Measurements from ENCODE around the gene CTIF. TPM values are rescaled to one million over a fixed set of nuclear protein-coding genes. Genes with fewer than 3 reads are reported as not detected.

The CTIF gene
- total RNA-seq, 5 donors from 2014 or later (not counting 1 experiment from before 2014, with no cell fraction given): 3.2 to 6.7 (median 4.7) TPM

DNA sequence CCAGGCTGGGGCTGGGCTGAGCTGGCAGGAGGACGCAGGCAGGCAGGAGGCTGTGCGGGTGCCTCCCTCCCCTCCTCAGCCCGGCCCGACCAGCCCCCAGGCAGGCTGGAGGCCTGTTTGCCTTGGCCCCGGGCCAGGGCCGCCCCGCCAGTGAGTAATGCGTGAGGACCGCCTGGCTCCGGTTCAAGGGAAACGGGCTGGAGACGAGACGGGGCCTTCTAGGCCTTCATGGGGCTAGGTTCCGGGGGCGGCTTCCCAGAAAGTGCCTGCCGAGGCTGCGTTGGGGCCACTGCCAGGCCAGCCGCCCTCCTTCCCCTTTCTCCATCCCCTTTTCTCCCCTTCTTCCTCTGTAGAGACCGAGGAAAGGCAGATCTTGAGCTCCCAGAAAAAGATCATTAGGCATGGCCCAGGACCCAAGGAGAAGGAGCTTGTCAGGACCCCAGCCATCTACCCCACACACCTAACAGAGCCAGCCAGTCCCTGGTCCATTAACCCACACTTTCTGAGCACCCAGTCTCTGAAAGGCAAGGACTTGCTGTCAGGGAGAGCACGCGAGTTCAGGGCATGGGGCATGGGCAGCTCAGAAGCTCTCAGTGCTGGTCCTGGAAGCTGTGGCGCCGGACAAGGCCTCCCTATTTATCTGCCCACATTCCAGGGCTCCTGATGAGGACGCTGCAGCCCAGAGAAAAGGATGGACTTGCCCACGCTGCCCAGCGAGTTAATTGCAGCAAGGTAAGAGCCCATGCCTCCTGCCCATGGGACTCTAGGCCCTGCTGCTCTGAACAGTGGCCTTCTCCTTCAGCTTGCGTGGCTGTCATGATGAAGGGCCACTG is 363.4 kb downstream of the CTIF start:
- ChIA-PET CTCF (no interaction called here), POLR2A (interaction anchor here in 1 of 2 donors (0.5 kb wide), 1 partner anchor 53 kb away, joined by 6 read pairs; no protein-coding TSS in a partner anchor)
- peaks cover 0 to 9% of the 10 kb centered on the region in 2 experiments for H3K27me3 ChIP-seq (replicated peaks in 1 of 2; ENCODE audit: control insufficient read depth in 2 of 2, extremely low read depth in 1 of 2, insufficient read depth in 2 of 2, low read length in 1 of 2)
- H3K27ac ChIP-seq (ENCODE audit: low read length): no peak overlapping the region
- Mint-ChIP-seq H3K27me3 (no peaks in the 10 kb centered on the region), H3K4me3 (no peak overlapping the region), H3K36me3 (peaks cover 7% of the 10 kb centered on the region), H3K27ac (no peak overlapping the region), H3K4me1 (peaks cover 7 to 13% (median 12%) of the 10 kb centered on the region in 3 donors), H3K9me3 (peaks cover 4 to 24% (median 7%) of the 10 kb centered on the region in 3 donors)
- no peak overlapping the region for H3K4me3 ChIP-seq (ENCODE audit: control insufficient read depth in 1 of 2, extremely low read depth in 1 of 2, low read length in 1 of 2)
- H3K9me3 ChIP-seq: peaks cover 3% of the 10 kb centered on the region
- 90% methylated on average over 27 of the region's 27 CpGs for WGBS (ENCODE audit: insufficient coverage)
- no peak for DNase-seq
- H3K36me3 ChIP-seq (ENCODE audit: control insufficient read depth in 2 of 2, extremely low read depth in 1 of 2, insufficient read depth in 1 of 2, low read length in 1 of 2): no peaks in the 10 kb centered on the region
- peaks cover 0 to 2% of the 10 kb centered on the region in 2 experiments for H3K4me1 ChIP-seq (ENCODE audit: control insufficient read depth in 1 of 2, extremely low read depth in 1 of 2, insufficient read depth in 2 of 2, low read length in 2 of 2)
- no peak for ATAC-seq (replicated peaks in 1 of 4)

DNA sequence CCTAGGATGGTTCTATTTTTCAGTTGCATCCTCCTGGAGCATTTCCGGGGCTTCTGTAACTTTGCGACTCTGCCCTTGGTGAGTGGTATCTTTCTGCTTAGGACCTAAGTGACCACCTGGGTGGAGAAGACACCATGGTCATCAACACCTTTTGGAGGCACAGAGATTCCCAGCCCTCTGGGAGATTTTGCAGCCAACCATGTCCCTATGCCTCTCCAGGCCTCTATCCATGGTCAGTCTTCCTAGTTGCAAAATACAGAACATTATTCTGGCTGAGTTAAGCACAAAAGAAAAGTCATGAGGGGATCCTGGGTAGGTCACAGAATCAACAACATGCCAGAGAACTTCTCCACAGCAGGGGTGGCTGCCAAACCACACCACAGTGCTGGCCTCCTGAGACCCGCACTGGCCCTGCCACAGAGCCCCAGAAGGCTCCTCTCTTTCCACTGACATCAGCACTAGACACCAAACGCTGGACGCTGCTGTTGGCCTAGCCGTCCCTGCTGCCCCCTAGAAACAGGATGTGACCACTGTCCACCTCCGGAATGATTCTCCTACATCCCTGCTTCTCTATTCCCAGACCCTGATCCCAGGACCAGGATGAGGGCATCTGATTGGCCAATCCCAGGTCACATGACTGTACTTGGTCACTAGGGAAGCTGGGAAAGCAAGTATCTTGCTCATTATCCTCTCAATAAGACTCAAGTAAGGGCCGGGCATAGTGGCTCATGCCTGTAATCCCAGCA is 364.2 kb downstream of the CTIF start:
- no peak for ATAC-seq (replicated peaks in 1 of 4)
- Mint-ChIP-seq H3K4me1 (peaks cover 7 to 12% (median 11%) of the 10 kb centered on the region in 3 donors), H3K27ac (no peak overlapping the region), H3K9me3 (peaks cover 4 to 24% (median 7%) of the 10 kb centered on the region in 3 donors), H3K4me3 (no peak overlapping the region), H3K27me3 (no peaks in the 10 kb centered on the region), H3K36me3 (peaks cover 7% of the 10 kb centered on the region)
- H3K4me1 ChIP-seq (ENCODE audit: control insufficient read depth in 1 of 2, extremely low read depth in 1 of 2, insufficient read depth in 2 of 2, low read length in 2 of 2): peaks cover 0 to 2% of the 10 kb centered on the region in 2 experiments
- WGBS (ENCODE audit: insufficient coverage): 96% methylated on average over 8 of the region's 8 CpGs
- no peak overlapping the region for H3K27ac ChIP-seq (ENCODE audit: low read length)
- POLR2A ChIA-PET: interaction anchor here in 1 of 2 donors (0.5 kb wide), 1 partner anchor 54 kb away, joined by 6 read pairs; no protein-coding TSS in a partner anchor
- no peak for DNase-seq
- no peak overlapping the region for H3K4me3 ChIP-seq (ENCODE audit: control insufficient read depth in 1 of 2, extremely low read depth in 1 of 2, low read length in 1 of 2)
- H3K36me3 ChIP-seq (ENCODE audit: control insufficient read depth in 2 of 2, extremely low read depth in 1 of 2, insufficient read depth in 1 of 2, low read length in 1 of 2): no peaks in the 10 kb centered on the region
- H3K27me3 ChIP-seq (replicated peaks in 1 of 2; ENCODE audit: control insufficient read depth in 2 of 2, extremely low read depth in 1 of 2, insufficient read depth in 2 of 2, low read length in 1 of 2): peaks cover 0 to 9% of the 10 kb centered on the region in 2 experiments
- peaks cover 3% of the 10 kb centered on the region for H3K9me3 ChIP-seq
- CTCF ChIA-PET: no interaction called here

DNA sequence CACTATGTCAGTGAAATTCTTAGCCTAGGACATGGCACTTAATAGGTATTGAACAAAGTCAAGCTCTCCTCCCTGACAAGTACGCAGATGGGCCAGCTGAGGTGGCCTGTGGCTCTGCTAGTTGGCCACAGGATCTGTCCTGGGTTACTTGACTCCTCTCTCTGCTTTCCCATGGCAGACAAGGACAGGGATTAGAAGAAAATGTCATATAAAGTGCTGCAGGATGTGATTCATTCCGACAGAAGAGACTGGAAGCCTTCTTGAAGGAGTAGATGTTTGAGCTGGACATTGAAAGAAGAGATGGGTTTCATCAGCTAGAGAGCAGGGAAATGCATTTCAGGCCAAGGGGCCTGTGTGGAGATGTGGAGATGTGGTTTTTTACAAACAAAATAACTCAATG is 365.3 kb downstream of the CTIF start:
- H3K4me1 ChIP-seq (ENCODE audit: control insufficient read depth in 1 of 2, extremely low read depth in 1 of 2, insufficient read depth in 2 of 2, low read length in 2 of 2): peaks cover 0 to 6% of the 10 kb centered on the region in 2 experiments
- H3K27ac ChIP-seq (ENCODE audit: low read length): no peak overlapping the region
- Mint-ChIP-seq H3K36me3 (peaks cover 7% of the 10 kb centered on the region), H3K27ac (no peak overlapping the region), H3K27me3 (no peaks in the 10 kb centered on the region), H3K4me3 (no peak overlapping the region), H3K9me3 (peaks cover 4 to 24% (median 7%) of the 10 kb centered on the region in 3 donors), H3K4me1 (peaks cover 13 to 17% (median 16%) of the 10 kb centered on the region in 3 donors)
- POLR2A ChIA-PET: no interaction called here
- H3K9me3 ChIP-seq: peaks cover 3% of the 10 kb centered on the region
- ATAC-seq (replicated peaks in 1 of 4) (no peak), DNase-seq (no peak)
- no peaks in the 10 kb centered on the region for H3K36me3 ChIP-seq (ENCODE audit: control insufficient read depth in 2 of 2, extremely low read depth in 1 of 2, insufficient read depth in 1 of 2, low read length in 1 of 2)
- peaks cover 0 to 9% of the 10 kb centered on the region in 2 experiments for H3K27me3 ChIP-seq (replicated peaks in 1 of 2; ENCODE audit: control insufficient read depth in 2 of 2, extremely low read depth in 1 of 2, insufficient read depth in 2 of 2, low read length in 1 of 2)
- H3K4me3 ChIP-seq (ENCODE audit: control insufficient read depth in 1 of 2, extremely low read depth in 1 of 2, low read length in 1 of 2): no peak overlapping the region
- CTCF ChIA-PET: no interaction called here
- 100% methylated on average over 2 of the region's 2 CpGs for WGBS (ENCODE audit: insufficient coverage)

DNA sequence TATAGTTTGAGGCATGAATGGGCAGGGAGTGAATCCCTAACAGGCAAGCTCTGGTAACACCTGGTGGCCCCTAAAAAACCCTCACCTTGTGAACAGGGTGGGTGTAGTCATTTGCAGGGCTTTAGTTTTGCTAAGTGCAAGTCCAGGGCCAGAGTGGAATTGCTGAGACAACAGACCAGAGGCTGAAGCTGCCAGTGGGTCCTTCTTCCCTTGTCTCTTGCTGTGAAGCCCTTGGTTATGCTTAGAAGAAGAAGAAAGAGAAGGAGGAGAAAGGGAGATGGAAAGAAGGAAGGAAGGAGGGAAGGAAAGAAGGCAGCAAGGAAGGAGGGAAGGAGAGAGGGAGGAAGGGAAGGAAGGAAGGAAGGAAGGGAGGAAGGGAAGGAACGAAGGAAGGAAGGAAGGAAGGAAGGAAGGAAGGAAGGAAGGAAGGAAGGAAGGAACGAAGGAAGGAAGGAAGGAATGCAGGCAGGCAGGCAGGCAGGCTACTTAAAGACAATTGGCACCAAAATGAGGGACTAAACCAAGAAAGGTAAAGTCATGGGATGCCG is 366.1 kb downstream of the CTIF start:
- Mint-ChIP-seq H3K4me3 (no peak overlapping the region), H3K27ac (no peak overlapping the region), H3K4me1 (peaks cover 16 to 21% (median 17%) of the 10 kb centered on the region in 3 donors), H3K36me3 (peaks cover 7% of the 10 kb centered on the region), H3K27me3 (no peaks in the 10 kb centered on the region), H3K9me3 (peaks cover 4 to 18% (median 7%) of the 10 kb centered on the region in 3 donors)
- POLR2A ChIA-PET: no interaction called here
- Histone ChIP-seq H3K27me3 (replicated peaks in 1 of 2; ENCODE audit: control insufficient read depth in 2 of 2, extremely low read depth in 1 of 2, insufficient read depth in 2 of 2, low read length in 1 of 2) (peaks cover 0 to 9% of the 10 kb centered on the region in 2 experiments), H3K27ac (ENCODE audit: low read length) (no peak overlapping the region), H3K4me1 (ENCODE audit: control insufficient read depth in 1 of 2, extremely low read depth in 1 of 2, insufficient read depth in 2 of 2, low read length in 2 of 2) (peaks cover 3 to 12% of the 10 kb centered on the region in 2 experiments), H3K4me3 (ENCODE audit: control insufficient read depth in 1 of 2, extremely low read depth in 1 of 2, low read length in 1 of 2) (no peak overlapping the region), H3K36me3 (ENCODE audit: control insufficient read depth in 2 of 2, extremely low read depth in 1 of 2, insufficient read depth in 1 of 2, low read length in 1 of 2) (no peaks in the 10 kb centered on the region), H3K9me3 (peaks cover 3% of the 10 kb centered on the region)
- 90% methylated on average over 2 of the region's 3 CpGs for WGBS (ENCODE audit: insufficient coverage)
- CTCF ChIA-PET: interaction anchor here in 1 of 2 donors (0.7 kb wide), 1 partner anchor 527 kb away, joined by 3 read pairs; no protein-coding TSS in a partner anchor
- DNase-seq (no peak), ATAC-seq (replicated peaks in 1 of 4) (no peak)

DNA sequence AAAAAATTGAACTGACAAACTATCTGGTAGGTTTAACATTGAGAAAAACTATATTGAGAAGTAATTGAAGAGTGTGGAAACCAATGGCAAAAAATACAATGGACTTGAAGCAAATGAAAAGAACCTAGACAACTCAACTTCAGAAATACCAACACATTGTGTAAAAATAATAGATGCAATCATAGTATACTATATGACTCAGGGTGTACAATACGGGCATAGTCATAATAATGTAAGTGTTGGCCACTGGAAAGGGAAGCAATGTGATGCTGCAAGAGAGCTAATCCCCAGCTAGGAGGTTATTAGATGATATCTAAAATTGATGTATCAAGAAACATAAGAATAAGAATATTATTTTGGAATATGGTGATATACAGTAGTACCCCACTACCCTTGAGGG is 366.7 kb downstream of the CTIF start:
- Histone ChIP-seq H3K27me3 (replicated peaks in 1 of 2; ENCODE audit: control insufficient read depth in 2 of 2, extremely low read depth in 1 of 2, insufficient read depth in 2 of 2, low read length in 1 of 2) (peaks cover 0 to 9% of the 10 kb centered on the region in 2 experiments), H3K36me3 (ENCODE audit: control insufficient read depth in 2 of 2, extremely low read depth in 1 of 2, insufficient read depth in 1 of 2, low read length in 1 of 2) (no peaks in the 10 kb centered on the region), H3K4me3 (ENCODE audit: control insufficient read depth in 1 of 2, extremely low read depth in 1 of 2, low read length in 1 of 2) (no peak overlapping the region), H3K9me3 (peaks cover 3% of the 10 kb centered on the region), H3K27ac (ENCODE audit: low read length) (no peak overlapping the region), H3K4me1 (ENCODE audit: control insufficient read depth in 1 of 2, extremely low read depth in 1 of 2, insufficient read depth in 2 of 2, low read length in 2 of 2) (peaks cover 6 to 15% of the 10 kb centered on the region in 2 experiments)
- H3K27ac Mint-ChIP-seq: no peak overlapping the region
- H3K4me3 Mint-ChIP-seq: no peak overlapping the region
- H3K9me3 Mint-ChIP-seq: peaks cover 4 to 18% (median 7%) of the 10 kb centered on the region in 3 donors
- H3K4me1 Mint-ChIP-seq: peaks cover 16 to 21% (median 17%) of the 10 kb centered on the region in 3 donors
- ChIA-PET CTCF (interaction anchor here in 1 of 2 donors (0.6 kb wide), 1 partner anchor 843 kb away, joined by 4 read pairs; no protein-coding TSS in a partner anchor), POLR2A (no interaction called here)
- DNase-seq (no peak), ATAC-seq (replicated peaks in 1 of 4) (no peak)
- no peaks in the 10 kb centered on the region for H3K27me3 Mint-ChIP-seq
- WGBS (ENCODE audit: insufficient coverage): no CpG with 5 or more reads among the region's 1 CpG
- H3K36me3 Mint-ChIP-seq: peaks cover 7% of the 10 kb centered on the region

DNA sequence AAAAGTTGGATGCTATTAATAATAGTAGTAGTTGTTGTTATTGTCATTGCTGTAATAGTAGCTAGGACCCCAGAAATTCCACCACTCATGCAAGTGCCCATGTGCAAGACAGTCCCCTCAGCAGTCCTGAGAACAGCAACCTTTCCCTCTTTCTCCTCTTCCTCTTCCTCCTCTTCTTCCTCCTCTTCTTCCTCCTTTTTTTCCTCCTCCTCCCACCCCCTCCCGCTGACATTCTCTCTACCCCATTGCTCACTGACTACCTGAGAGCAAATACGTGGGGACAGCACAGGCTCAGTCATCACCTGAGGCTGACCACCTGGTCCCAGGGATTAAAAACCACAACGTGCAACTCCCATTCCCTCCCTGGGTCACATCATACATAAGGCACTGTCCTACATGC is 370.1 kb downstream of the CTIF start:
- CTCF ChIA-PET: interaction anchor here (0.6 to 0.7 kb wide), 2 partner anchors 145 to 252 kb away, joined by 3 to 4 read pairs; no protein-coding TSS in a partner anchor
- no peak overlapping the region for H3K27ac Mint-ChIP-seq
- peaks cover 7% of the 10 kb centered on the region for H3K36me3 Mint-ChIP-seq

More for the DNA sequence above, 370.1 kb downstream of the CTIF start:
- peaks cover 24 to 28% (median 27%) of the 10 kb centered on the region in 3 donors for H3K4me1 Mint-ChIP-seq
- Histone ChIP-seq H3K27ac (ENCODE audit: low read length) (no peak overlapping the region), H3K9me3 (peaks cover 3% of the 10 kb centered on the region), H3K36me3 (ENCODE audit: control insufficient read depth in 2 of 2, extremely low read depth in 1 of 2, insufficient read depth in 1 of 2, low read length in 1 of 2) (no peaks in the 10 kb centered on the region), H3K27me3 (replicated peaks in 1 of 2; ENCODE audit: control insufficient read depth in 2 of 2, extremely low read depth in 1 of 2, insufficient read depth in 2 of 2, low read length in 1 of 2) (peaks cover 0 to 3% of the 10 kb centered on the region in 2 experiments), H3K4me3 (ENCODE audit: control insufficient read depth in 1 of 2, extremely low read depth in 1 of 2, low read length in 1 of 2) (no peak overlapping the region), H3K4me1 (ENCODE audit: control insufficient read depth in 1 of 2, extremely low read depth in 1 of 2, insufficient read depth in 2 of 2, low read length in 2 of 2) (peaks cover 6 to 29% of the 10 kb centered on the region in 2 experiments)
- POLR2A ChIA-PET: interaction anchor here in 1 of 2 donors (0.5 kb wide), 1 partner anchor 33 kb away, joined by 3 read pairs; no protein-coding TSS in a partner anchor
- ATAC-seq (replicated peaks in 1 of 4) (no peak), DNase-seq (no peak)
- WGBS (ENCODE audit: insufficient coverage): 79% methylated on average over 2 of the region's 3 CpGs
- peaks cover 4 to 17% (median 7%) of the 10 kb centered on the region in 3 donors for H3K9me3 Mint-ChIP-seq
- no peaks in the 10 kb centered on the region for H3K27me3 Mint-ChIP-seq
- no peak overlapping the region for H3K4me3 Mint-ChIP-seq

All from T-cell (primary cell).